ENCODE measurements around the gene STOX2.

Gene STOX2

GRCh38 chr4:183905081-183905592 lies at the start of gene STOX2:
TSS of gene STOX2 (plus strand) at chr4:183905307. CDS start at chr4:183906791, 1,484 bp downstream.
- Histone ChIP-seq H3K27me3 (ENCODE audit: insufficient read depth, low read length) (peaks cover 1% of the 10 kb centered on the region; the same call in 1 of the 2 replicates), H3K27ac (ENCODE audit: low read depth, low read length, poor library complexity, severe bottlenecking) (no peak within 1 kb of the TSS), H3K79me2 (ENCODE audit: insufficient read depth, low read length) (no peaks in the 10 kb centered on the region), H3K4me1 (ENCODE audit: insufficient read depth, low read length, severe bottlenecking) (no peaks in the 10 kb centered on the region), H3K9ac (ENCODE audit: low read length) (no peak within 1 kb of the TSS), H3K4me2 (ENCODE audit: low read length) (no peak within 1 kb of the TSS), H3K9me3 (ENCODE audit: low read length) (no peaks in the 10 kb centered on the region), H3K9me2 (ENCODE audit: low read depth, low read length) (no peaks in the 10 kb centered on the region), H2AFZ (ENCODE audit: low read length) (no peak within 1 kb of the TSS), H3K36me3 (ENCODE audit: insufficient read depth, low read length) (no peaks in the 10 kb centered on the region), H4K20me1 (ENCODE audit: insufficient read depth, low read length) (no peaks in the 10 kb centered on the region), H3K4me3 (ENCODE audit: low read depth, low read length, poor library complexity, severe bottlenecking) (no peak within 1 kb of the TSS), H3F3A (ENCODE audit: insufficient read depth, low read length) (no peaks in the 10 kb centered on the region)
- TF ChIP-seq CTCF (IDR thresholded peaks at IDR 0.05; ENCODE audit: low read length) (no peak), EZH2 (IDR thresholded peaks at IDR 0.05; ENCODE audit: borderline replicate concordance, low read length) (no peak)

- no peak overlapping the region for H3K9ac ChIP-seq (ENCODE audit: low read length)
- no peaks in the 10 kb centered on the region; the same call in 1 of the 2 replicates for H3K27me3 ChIP-seq (ENCODE audit: insufficient read depth, low read length)
- no peaks in the 10 kb centered on the region for H3F3A ChIP-seq (ENCODE audit: insufficient read depth, low read length)
- H3K27ac ChIP-seq (ENCODE audit: low read depth, low read length, poor library complexity, severe bottlenecking) = no peak overlapping the region
- no peaks in the 10 kb centered on the region for H3K9me2 ChIP-seq (ENCODE audit: low read depth, low read length)
- no peaks in the 10 kb centered on the region for H3K4me1 ChIP-seq (ENCODE audit: insufficient read depth, low read length, severe bottlenecking)
- no peak overlapping the region for H3K4me3 ChIP-seq (ENCODE audit: low read depth, low read length, poor library complexity, severe bottlenecking)
- H3K79me2 ChIP-seq (ENCODE audit: insufficient read depth, low read length) = no peaks in the 10 kb centered on the region
- H4K20me1 ChIP-seq (ENCODE audit: insufficient read depth, low read length) = no peaks in the 10 kb centered on the region
- H3K36me3 ChIP-seq (ENCODE audit: insufficient read depth, low read length) = no peaks in the 10 kb centered on the region
- H3K9me3 ChIP-seq (ENCODE audit: low read length) = no peaks in the 10 kb centered on the region
- H2AFZ ChIP-seq (ENCODE audit: low read length) = no peak overlapping the region
- TF ChIP-seq CTCF (IDR thresholded peaks at IDR 0.05; ENCODE audit: low read length) = no peak
- no peak for TF ChIP-seq EZH2 (IDR thresholded peaks at IDR 0.05; ENCODE audit: borderline replicate concordance, low read length)
- H3K4me2 ChIP-seq (ENCODE audit: low read length) = no peak overlapping the region
Measured at GRCh38 chr4:183855323-183856190, 49.5 kb upstream of the STOX2 start.

- Histone ChIP-seq H3K36me3 (ENCODE audit: insufficient read depth, low read length) (no peaks in the 10 kb centered on the region), H3K27ac (ENCODE audit: low read depth, low read length, poor library complexity, severe bottlenecking) (no peak overlapping the region), H3K4me2 (ENCODE audit: low read length) (no peak overlapping the region), H3K27me3 (ENCODE audit: insufficient read depth, low read length) (no peaks in the 10 kb centered on the region; the same call in none of the 2 replicates), H3K4me1 (ENCODE audit: insufficient read depth, low read length, severe bottlenecking) (no peaks in the 10 kb centered on the region), H3K9ac (ENCODE audit: low read length) (no peak overlapping the region), H3K4me3 (ENCODE audit: low read depth, low read length, poor library complexity, severe bottlenecking) (no peak overlapping the region), H3K79me2 (ENCODE audit: insufficient read depth, low read length) (no peaks in the 10 kb centered on the region), H3K9me2 (ENCODE audit: low read depth, low read length) (no peaks in the 10 kb centered on the region), H3K9me3 (ENCODE audit: low read length) (no peaks in the 10 kb centered on the region), H3F3A (ENCODE audit: insufficient read depth, low read length) (no peaks in the 10 kb centered on the region), H4K20me1 (ENCODE audit: insufficient read depth, low read length) (no peaks in the 10 kb centered on the region), H2AFZ (ENCODE audit: low read length) (no peak overlapping the region)
- TF ChIP-seq CTCF (IDR thresholded peaks at IDR 0.05; ENCODE audit: low read length) = no peak
- no peak for TF ChIP-seq EZH2 (IDR thresholded peaks at IDR 0.05; ENCODE audit: borderline replicate concordance, low read length)
Measured at GRCh38 chr4:183857040-183857439, 48.1 kb upstream of the STOX2 start.

Measured in OCI-LY1 (cell line).